Muscle layer of duodenum (tissue), 2 donors: ENCODE measurements around the gene GRK5.
"Not testable (repeated sequence)": the region's sequence is repeated elsewhere in the genome, so short reads cannot be mapped to it uniquely, and the experiment has no call there.

Experiments
- H3K27ac ChIP-seq: one replicate; pipeline ENCODE4 v1.7.0; 2013; ENCODE audit warnings: mild to moderate bottlenecking, low read length
- H3K27me3 ChIP-seq: one replicate; pipeline ENCODE4 v1.7.0; 2013; ENCODE audit warnings: low read depth, mild to moderate bottlenecking, control low read depth, low read length
- H3K36me3 ChIP-seq, 2 donors: one replicate each; pipeline ENCODE4 v1.7.0; 2013; ENCODE audit warnings: low read length in 2 of 2, control low read depth in 1 of 2, mild to moderate bottlenecking in 1 of 2; ENCODE audit not compliant: insufficient read depth in 2 of 2, control insufficient read depth in 1 of 2
- H3K4me1 ChIP-seq, 2 donors: one replicate each; pipeline ENCODE4 v1.7.0; 2013; ENCODE audit warnings: low read length in 2 of 2, mild to moderate bottlenecking in 2 of 2, control low read depth in 1 of 2, moderate library complexity in 1 of 2; ENCODE audit not compliant: insufficient read depth in 2 of 2, control insufficient read depth in 1 of 2
- H3K4me3 ChIP-seq, 2 donors: one replicate each; pipeline ENCODE4 v1.7.0; 2013; ENCODE audit warnings: low read length in 2 of 2, low read depth in 1 of 2, mild to moderate bottlenecking in 1 of 2
- H3K9me3 ChIP-seq, 2 donors: one replicate each; pipeline ENCODE4 v1.7.0; 2013; ENCODE audit warnings: low read length in 2 of 2, control low read depth in 1 of 2, mild to moderate bottlenecking in 1 of 2; ENCODE audit not compliant: control insufficient read depth in 1 of 2
- donor health status: healthy.

The GRK5 gene

GRCh38 chr10:119267384-119267783, 60.0 kb downstream of the GRK5 start:
- no peaks in the 10 kb centered on the region for H3K9me3 ChIP-seq
- H3K4me1 ChIP-seq = peaks cover 24 to 35% of the 10 kb centered on the region in 2 donors
- peaks cover 0 to 7% of the 10 kb centered on the region in 2 donors for H3K36me3 ChIP-seq
- no peaks in the 10 kb centered on the region for H3K27me3 ChIP-seq
- H3K4me3 ChIP-seq = no peak overlapping the region
- no peak overlapping the region for H3K27ac ChIP-seq

DNA sequence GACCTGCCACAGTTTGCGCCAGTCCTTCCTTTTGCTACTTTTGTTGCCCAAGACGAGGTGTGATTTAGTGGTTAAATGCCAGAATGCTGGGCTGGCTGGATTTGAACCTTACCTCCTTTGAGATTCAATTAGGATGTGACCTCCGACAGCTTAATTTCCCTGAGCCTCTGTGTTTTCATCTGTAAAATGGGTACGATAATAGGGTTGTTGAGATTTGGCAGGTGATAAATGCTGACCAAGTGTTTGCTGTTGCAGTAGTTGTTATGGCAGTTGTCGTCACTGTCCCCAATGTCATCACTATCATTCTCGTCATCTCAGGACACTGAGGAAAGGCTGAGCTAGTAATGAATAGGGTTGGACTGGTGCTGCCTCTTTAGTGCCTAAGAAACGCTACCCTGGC, 61.1 kb downstream of the GRK5 start:
- peaks cover 24 to 35% of the 10 kb centered on the region in 2 donors for H3K4me1 ChIP-seq

GRCh38 chr10:119268871-119269506, 61.6 kb downstream of the GRK5 start:
- H3K4me3 ChIP-seq = no peak overlapping the region
- H3K9me3 ChIP-seq = no peaks in the 10 kb centered on the region
- H3K36me3 ChIP-seq = peaks cover 0 to 7% of the 10 kb centered on the region in 2 donors
- peak overlapping the region; percentile 81 for H3K27ac ChIP-seq
- no peaks in the 10 kb centered on the region for H3K27me3 ChIP-seq
- H3K4me1 ChIP-seq = peaks cover 24 to 35% of the 10 kb centered on the region in 2 donors

More for the DNA sequence above, 61.1 kb downstream of the GRK5 start:
- Histone ChIP-seq H3K36me3 (peaks cover 0 to 7% of the 10 kb centered on the region in 2 donors), H3K9me3 (no peaks in the 10 kb centered on the region), H3K27ac (peak overlapping the region; percentile 81), H3K27me3 (no peaks in the 10 kb centered on the region), H3K4me3 (no peak overlapping the region)

GRCh38 chr10:119269737-119270136, 62.4 kb downstream of the GRK5 start:
- Histone ChIP-seq H3K4me3 (no peak overlapping the region), H3K27me3 (no peaks in the 10 kb centered on the region), H3K4me1 (peaks cover 26 to 30% of the 10 kb centered on the region in 2 donors), H3K9me3 (no peaks in the 10 kb centered on the region), H3K27ac (peak overlapping the region; percentile 93), H3K36me3 (peaks cover 0 to 7% of the 10 kb centered on the region in 2 donors)

DNA sequence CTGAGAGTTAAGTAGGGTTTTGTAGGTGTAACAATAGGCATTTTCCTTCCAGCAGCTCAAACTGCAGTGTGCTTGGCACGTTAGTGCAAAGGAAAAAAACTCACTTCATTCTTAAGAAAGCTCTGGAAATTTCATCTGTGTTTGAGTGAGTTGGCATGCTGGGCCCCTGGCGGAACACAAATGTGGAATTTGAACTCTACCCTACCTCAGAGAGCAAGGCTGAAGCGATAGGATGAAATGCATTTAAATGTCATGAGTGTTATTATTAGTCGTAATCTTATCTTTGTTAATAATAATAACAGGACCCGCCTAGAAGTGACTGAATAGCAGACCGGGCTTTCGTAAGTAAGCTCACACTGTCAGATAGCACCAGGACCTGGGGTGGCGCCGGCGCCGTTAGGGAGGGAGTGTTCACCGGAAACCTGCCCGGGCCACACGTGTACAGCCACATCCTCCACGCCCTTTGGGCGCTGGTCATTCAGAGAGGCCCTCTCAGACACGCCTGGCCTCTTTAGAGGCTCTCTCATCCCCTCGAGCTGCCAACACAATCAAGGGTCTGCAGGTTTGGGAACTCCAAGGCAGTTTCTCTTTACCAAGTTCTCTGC, 63.5 kb downstream of the GRK5 start:
- no peaks in the 10 kb centered on the region for H3K36me3 ChIP-seq
- H3K27me3 ChIP-seq = no peaks in the 10 kb centered on the region
- peak overlapping the region in 1 of 2 donors; percentile 20 for H3K4me3 ChIP-seq
- peaks cover 32 to 39% of the 10 kb centered on the region in 2 donors for H3K4me1 ChIP-seq
- H3K9me3 ChIP-seq = no peaks in the 10 kb centered on the region
- H3K27ac ChIP-seq = peak overlapping the region; percentile 93

GRCh38 chr10:119272338-119272734, 65.0 kb downstream of the GRK5 start:
- H3K4me3 ChIP-seq = not testable (repeated sequence)

GRCh38 chr10:119272736-119273135, 65.4 kb downstream of the GRK5 start:
- H3K27ac ChIP-seq = no peak overlapping the region
- H3K36me3 ChIP-seq = no peaks in the 10 kb centered on the region
- H3K9me3 ChIP-seq = no peaks in the 10 kb centered on the region
- peaks cover 32 to 39% of the 10 kb centered on the region in 2 donors for H3K4me1 ChIP-seq
- no peaks in the 10 kb centered on the region for H3K27me3 ChIP-seq
- H3K4me3 ChIP-seq = no peak overlapping the region

More at GRCh38 chr10:119272338-119272734, 65.0 kb downstream of the GRK5 start:
- H3K9me3 ChIP-seq, H3K36me3 ChIP-seq, H3K27me3 ChIP-seq: not testable (repeated sequence)
- Histone ChIP-seq H3K27ac (peak overlapping the region; percentile 93), H3K4me1 (peaks cover 32 to 39% of the 10 kb centered on the region in 2 donors)

- H3K4me1 ChIP-seq = peaks cover 32 to 39% of the 10 kb centered on the region in 2 donors
- no peaks in the 10 kb centered on the region for H3K27me3 ChIP-seq
- no peak overlapping the region for H3K4me3 ChIP-seq
- no peak overlapping the region for H3K27ac ChIP-seq
- no peaks in the 10 kb centered on the region for H3K36me3 ChIP-seq
- H3K9me3 ChIP-seq = no peaks in the 10 kb centered on the region
Measured at GRCh38 chr10:119273413-119273812, 66.0 kb downstream of the GRK5 start.

DNA sequence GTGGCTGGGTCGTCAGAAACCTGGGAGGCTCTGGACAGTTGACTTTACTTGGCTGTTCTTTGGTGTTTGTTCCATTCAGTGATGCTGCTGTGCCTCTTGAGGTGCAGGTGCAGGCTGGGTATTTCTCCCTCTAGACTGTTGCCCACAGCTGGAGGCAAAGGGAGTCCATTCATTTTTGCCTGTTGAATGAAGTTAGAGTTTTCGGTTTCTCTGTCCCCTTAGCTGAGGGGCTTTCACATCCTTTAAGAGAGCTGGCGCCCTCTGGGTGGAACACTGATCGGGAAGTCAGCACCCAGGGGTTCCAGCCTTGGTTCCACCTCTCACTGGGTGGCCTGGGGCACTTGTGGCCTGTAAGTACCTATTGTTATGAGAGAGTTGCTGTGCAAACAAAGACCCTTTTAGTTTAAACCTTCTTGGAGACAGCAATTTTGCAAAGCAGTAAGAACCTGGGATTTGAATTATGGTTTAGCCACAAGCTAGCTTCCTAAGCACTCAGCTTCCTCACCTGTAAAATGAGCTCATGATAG, 67.2 kb downstream of the GRK5 start:
- Histone ChIP-seq H3K4me3 (no peak overlapping the region), H3K27ac (peak overlapping the region; percentile 19), H3K27me3 (no peaks in the 10 kb centered on the region), H3K4me1 (peaks cover 31 to 32% of the 10 kb centered on the region in 2 donors), H3K36me3 (no peaks in the 10 kb centered on the region), H3K9me3 (no peaks in the 10 kb centered on the region)

GRCh38 chr10:119275085-119275484, 67.7 kb downstream of the GRK5 start:
- Histone ChIP-seq H3K9me3 (no peaks in the 10 kb centered on the region), H3K4me3 (no peak overlapping the region), H3K4me1 (peaks cover 30 to 31% of the 10 kb centered on the region in 2 donors), H3K36me3 (no peaks in the 10 kb centered on the region), H3K27ac (peak overlapping the region; percentile 19), H3K27me3 (no peaks in the 10 kb centered on the region)

GRCh38 chr10:119276194-119276593, 68.8 kb downstream of the GRK5 start:
- peaks cover 25% of the 10 kb centered on the region in 2 donors for H3K4me1 ChIP-seq
- H3K4me3 ChIP-seq, H3K27ac ChIP-seq, H3K27me3 ChIP-seq, H3K36me3 ChIP-seq, H3K9me3 ChIP-seq: not testable (repeated sequence)
